GM06990 (cell line): ENCODE results near the gene RSPH9.

ENCODE experiments used
- DNase-seq: peaks from one replicate; pipeline ENCODE4 v3.0.0-alpha.2; 2011; ENCODE audit not compliant: insufficient read length; ENCODE audit errors: extremely low read depth
- H3K27me3 ChIP-seq: replicated peaks from 2 replicates; pipeline ENCODE4 v1.6.0; 2011; ENCODE audit warnings: low read length; ENCODE audit not compliant: control insufficient read depth, insufficient read depth
- H3K36me3 ChIP-seq: 2 replicates; pipeline ENCODE4 v1.5.1; 2011; ENCODE audit warnings: low read length; ENCODE audit not compliant: control insufficient read depth, insufficient read depth
- H3K4me3 ChIP-seq: replicated peaks from 2 replicates; pipeline ENCODE4 v1.5.1; 2011; ENCODE audit warnings: low read depth, mild to moderate bottlenecking, control low read depth, low read length
- TF ChIP-seq, protein P1 (sequence below): IDR thresholded peaks from 2 replicates; pipeline ENCODE4 v1.5.1; 2011; ENCODE audit warnings: low read length, control low read depth, mild to moderate bottlenecking, inconsistent platforms; ENCODE audit not compliant: insufficient read depth, poor library complexity, severe bottlenecking

Gene RSPH9

DNA sequence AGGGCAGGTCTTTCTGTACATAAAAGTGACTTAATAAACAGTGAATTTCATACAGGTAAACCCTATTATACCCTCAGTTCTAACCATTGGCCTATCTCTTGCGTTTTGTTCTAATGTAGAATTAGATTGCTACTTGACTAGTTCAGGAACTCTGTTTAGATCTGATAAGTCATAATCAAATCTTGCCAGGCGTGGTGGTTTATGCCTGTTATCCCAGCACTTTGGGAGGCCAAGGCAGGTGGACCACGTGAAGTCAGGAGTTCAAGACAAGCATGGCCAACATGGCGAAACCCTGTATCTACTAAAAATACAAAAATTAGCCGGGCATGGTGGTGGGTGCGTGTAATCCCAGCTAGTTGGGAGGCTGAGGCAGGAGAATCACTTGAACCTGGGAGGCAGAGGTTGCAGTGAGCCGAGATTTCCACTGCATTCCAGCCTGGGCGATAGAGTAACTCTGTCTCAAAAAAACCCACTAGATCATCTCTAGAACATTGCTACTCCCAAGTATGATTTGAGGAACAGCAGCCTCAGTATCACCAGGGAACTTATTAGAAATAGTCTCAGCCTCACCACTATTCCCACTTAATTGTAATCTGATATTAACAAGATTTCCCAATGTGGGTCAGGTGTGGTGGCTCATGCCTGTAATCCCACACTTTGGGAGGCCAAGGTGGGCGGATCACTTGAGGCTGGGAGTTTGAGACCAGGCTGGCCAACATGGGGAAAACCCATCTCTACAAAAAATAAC lies 27.9 kb upstream of the RSPH9 start:
- Histone ChIP-seq H3K4me3 (no peak overlapping the region), H3K27me3 (no peaks in the 10 kb centered on the region), H3K36me3 (peaks cover 22% of the 10 kb centered on the region)
- DNase-seq = no peak
- TF ChIP-seq, protein P1, sequence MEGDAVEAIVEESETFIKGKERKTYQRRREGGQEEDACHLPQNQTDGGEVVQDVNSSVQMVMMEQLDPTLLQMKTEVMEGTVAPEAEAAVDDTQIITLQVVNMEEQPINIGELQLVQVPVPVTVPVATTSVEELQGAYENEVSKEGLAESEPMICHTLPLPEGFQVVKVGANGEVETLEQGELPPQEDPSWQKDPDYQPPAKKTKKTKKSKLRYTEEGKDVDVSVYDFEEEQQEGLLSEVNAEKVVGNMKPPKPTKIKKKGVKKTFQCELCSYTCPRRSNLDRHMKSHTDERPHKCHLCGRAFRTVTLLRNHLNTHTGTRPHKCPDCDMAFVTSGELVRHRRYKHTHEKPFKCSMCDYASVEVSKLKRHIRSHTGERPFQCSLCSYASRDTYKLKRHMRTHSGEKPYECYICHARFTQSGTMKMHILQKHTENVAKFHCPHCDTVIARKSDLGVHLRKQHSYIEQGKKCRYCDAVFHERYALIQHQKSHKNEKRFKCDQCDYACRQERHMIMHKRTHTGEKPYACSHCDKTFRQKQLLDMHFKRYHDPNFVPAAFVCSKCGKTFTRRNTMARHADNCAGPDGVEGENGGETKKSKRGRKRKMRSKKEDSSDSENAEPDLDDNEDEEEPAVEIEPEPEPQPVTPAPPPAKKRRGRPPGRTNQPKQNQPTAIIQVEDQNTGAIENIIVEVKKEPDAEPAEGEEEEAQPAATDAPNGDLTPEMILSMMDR = no peak

DNA sequence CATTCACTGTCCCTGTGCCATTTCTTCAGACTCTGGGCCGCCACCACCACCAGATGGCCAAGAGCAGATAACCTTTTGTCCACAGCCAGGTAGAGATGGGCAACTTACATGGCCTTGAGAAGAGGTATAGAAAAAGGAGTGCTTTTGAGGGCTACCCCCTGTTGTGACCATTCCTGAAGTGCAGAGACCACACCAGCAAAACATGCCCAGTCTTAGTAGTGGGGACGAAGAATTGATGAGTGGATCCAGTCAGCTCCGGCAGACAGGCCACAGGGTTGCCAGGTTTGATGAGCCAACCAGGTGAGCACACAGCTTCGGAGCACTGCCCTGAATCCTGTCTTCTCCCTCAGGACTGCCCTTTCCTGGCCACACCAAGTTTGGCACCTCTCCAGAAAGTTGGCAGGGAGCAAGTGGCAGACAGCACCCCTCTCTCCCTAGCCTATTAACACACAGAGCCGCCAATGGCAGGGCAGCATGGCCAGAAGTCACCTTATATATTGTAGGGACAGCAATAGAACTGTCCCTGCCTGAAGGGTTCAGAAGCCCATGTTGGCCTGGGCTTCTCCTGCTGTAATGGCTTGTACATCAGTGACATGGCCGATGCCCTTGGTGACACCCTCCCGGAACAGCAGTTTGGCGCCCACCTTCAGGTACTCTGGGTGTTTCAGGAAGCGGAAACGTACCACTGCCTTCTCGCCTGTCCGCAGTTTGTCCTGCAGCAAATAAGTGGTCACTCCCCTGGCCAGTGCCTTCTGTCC lies 23.6 kb upstream of the RSPH9 start:
- Histone ChIP-seq H3K36me3 (peaks cover 44% of the 10 kb centered on the region), H3K4me3 (no peak overlapping the region), H3K27me3 (no peaks in the 10 kb centered on the region)
- DNase-seq = no peak
- TF ChIP-seq, protein P1 = no peak

DNA sequence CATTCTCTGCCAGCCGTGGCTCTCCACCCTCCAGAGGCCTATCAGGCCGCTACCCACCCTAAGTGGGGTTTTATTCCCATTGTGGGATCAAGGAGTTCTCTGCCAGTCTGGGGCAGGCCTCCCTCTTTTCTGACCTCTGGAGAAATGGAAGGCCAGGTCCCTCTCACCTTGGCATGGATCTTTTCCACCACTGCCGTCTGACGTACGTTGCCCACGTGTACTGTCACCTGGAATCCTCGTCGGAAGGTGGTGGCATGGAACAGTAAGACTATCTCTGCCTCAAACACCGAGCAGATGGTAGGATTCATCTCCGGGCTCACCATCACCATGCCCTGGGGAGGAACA lies 23.0 kb upstream of the RSPH9 start:
- no peak overlapping the region for H3K4me3 ChIP-seq
- peaks cover 44% of the 10 kb centered on the region for H3K36me3 ChIP-seq
- H3K27me3 ChIP-seq = no peaks in the 10 kb centered on the region
- DNase-seq = no peak
- TF ChIP-seq, protein P1 = no peak

DNA sequence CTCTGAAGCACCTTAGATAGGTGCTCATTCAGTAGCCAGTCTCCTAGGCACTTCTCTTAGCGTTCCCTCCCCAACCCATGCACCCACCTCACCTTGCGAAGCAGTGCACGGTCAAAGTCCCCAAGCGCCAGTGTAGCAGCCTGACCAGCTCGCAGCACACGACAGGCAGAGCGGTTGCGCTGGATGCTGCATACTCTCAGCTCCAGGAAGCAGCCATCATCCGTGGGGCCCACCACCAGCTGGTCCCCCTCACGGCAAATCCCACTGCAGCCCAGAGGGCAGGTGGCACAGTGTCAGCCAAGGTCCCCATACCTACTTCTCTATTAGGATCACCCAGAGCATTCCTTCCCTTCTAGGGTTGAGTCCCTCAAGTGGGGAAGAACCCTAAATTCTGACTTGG lies 22.3 kb upstream of the RSPH9 start:
- DNase-seq = no peak
- H3K36me3 ChIP-seq = peaks cover 44% of the 10 kb centered on the region
- H3K27me3 ChIP-seq = no peaks in the 10 kb centered on the region
- no peak overlapping the region for H3K4me3 ChIP-seq
- TF ChIP-seq, protein P1 = no peak

DNA sequence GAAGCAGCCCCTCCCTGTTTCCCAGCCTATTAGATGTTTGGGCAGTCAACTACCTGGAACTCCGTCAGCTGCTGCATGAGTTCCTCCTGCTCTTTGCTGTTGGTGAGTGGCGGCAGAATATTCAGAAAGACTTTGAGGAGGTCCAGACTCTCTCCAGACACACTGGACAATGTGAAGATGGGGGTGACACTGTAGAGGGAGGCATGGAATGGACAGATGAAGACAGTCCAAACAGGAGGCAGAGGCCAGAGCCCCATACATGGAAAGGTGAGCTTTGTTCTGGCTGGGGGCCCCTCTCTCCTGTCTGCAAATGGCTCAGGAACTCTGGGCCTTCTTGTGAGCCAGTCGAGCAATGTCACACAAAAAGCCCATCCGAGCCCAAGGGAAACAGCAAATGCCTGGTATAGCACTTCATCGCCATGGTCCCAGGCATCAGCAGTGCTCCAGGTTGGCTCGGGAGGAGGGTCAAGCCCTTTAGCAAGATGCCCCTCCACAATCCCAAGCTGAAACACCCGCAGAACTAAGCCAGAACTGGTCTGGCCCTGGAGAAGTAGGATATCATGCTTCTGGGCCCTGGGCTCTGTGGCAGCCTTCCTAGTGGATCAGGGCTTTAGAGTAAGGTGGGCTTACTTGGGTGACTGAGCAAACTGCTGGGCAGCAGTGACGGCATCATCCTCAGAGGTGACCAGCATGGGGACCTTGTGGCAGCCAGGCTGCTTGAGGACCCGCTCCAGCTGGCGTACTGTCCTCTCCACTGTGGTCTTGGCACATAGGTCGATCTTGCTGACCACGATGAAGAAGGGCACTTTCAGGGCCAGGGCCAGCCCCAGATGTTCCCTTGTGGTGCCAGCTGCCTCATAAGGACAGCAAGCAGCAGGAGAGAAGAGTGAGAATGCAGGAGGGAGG lies 20.7 kb upstream of the RSPH9 start:
- H3K27me3 ChIP-seq = no peaks in the 10 kb centered on the region
- TF ChIP-seq, protein P1 = no peak
- peaks cover 42% of the 10 kb centered on the region for H3K36me3 ChIP-seq
- no peak overlapping the region for H3K4me3 ChIP-seq
- no peak for DNase-seq
